Karpas-422 (cell line): ENCODE data around the gene NPM1. TPM values are rescaled to one million over a fixed set of nuclear protein-coding genes. Genes with fewer than 3 reads are reported as not detected.

Experiments
- small RNA-seq: library from RNA; depleted of rRNA; stranded (forward); fragments of <200 nt; gene quantifications from one replicate; pipeline ENCODE3, GENCODE V24; 2014
- total RNA-seq: library from RNA; depleted of rRNA; stranded (reverse); fragments of >200 nt; shearing (Covaris generic); gene quantifications from 2 replicates; pipeline ENCODE4 v1.2.3, GENCODE V29; 2014; ENCODE audit warnings: low replicate concordance; rRNA removed

Gene NPM1
- total RNA-seq, 1 experiment from 2014 or later, result 1,970 TPM

Small RNA genes within 50 kb of the gene (small RNA-seq; reads per million reads assigned to genes)
- gene AC091980.1, result not detected
- 0.59 reads per million, percentile 14 among the genes with 10 or more reads in this experiment for gene MIR3912
- gene RN7SL339P, result not detected
- not detected for gene SNORA70J

Other genes starting within 250 kb of the NPM1 start
- gene TLX3, start 78.6 kb upstream of the NPM1 start, total RNA-seq, result not detected in 2 replicates
- gene FGF18, start 31.8 kb downstream of the NPM1 start, total RNA-seq, result 0.29 TPM in 1 of 2 replicates, not detected in the other